Nephron progenitor cell (in vitro differentiated cells): ENCODE data around the gene TRAP1.
A peak's percentile ranks its signal among the peaks of the same experiment; 100 is the strongest.

Source experiments
- DNase-seq: peaks from one replicate; pipeline ENCODE4 v3.0.0; 2021
- H3K27ac Mint-ChIP-seq: 2 replicates; pipeline ENCODE4 v1.8.0; 2021; ENCODE audit warnings: mild to moderate bottlenecking, moderate library complexity, mixed read lengths
- H3K27me3 Mint-ChIP-seq: 2 replicates; pipeline ENCODE4 v1.8.0; 2021; ENCODE audit warnings: mild to moderate bottlenecking, low read depth, mixed read lengths; ENCODE audit not compliant: poor library complexity
- H3K36me3 Mint-ChIP-seq: 2 replicates; pipeline ENCODE4 v1.8.0; 2021; ENCODE audit warnings: low read depth, mixed read lengths
- H3K4me1 Mint-ChIP-seq: 2 replicates; pipeline ENCODE4 v1.8.0; 2021; ENCODE audit warnings: mixed read lengths
- H3K4me3 Mint-ChIP-seq: 2 replicates; pipeline ENCODE4 v1.8.0; 2021; ENCODE audit warnings: mild to moderate bottlenecking, moderate library complexity, mixed read lengths
- H3K9me3 Mint-ChIP-seq: 2 replicates; pipeline ENCODE4 v1.8.0; 2021; ENCODE audit warnings: mild to moderate bottlenecking, moderate library complexity, mixed read lengths
- CTCF ChIP-seq: fragments of 200-600 bp; sonication (generic); IDR thresholded peaks from 2 replicates; pipeline ENCODE4 v1.5.0; 2021; ENCODE audit warnings: antibody characterized with exemption

The TRAP1 gene

GRCh38 chr16:3673676-3674377 lies 43.5 kb downstream of the TRAP1 start:
- TF ChIP-seq CTCF: no peak
- Mint-ChIP-seq H3K4me3 (no peak overlapping the region), H3K27me3 (no peaks in the 10 kb centered on the region), H3K4me1 (peaks cover 15% of the 10 kb centered on the region), H3K27ac (no peak overlapping the region), H3K36me3 (peaks cover 71% of the 10 kb centered on the region), H3K9me3 (no peaks in the 10 kb centered on the region)
- no peak for DNase-seq

GRCh38 chr16:3673201-3673600 lies 44.1 kb downstream of the TRAP1 start:
- Mint-ChIP-seq H3K4me1 (peaks cover 15% of the 10 kb centered on the region), H3K36me3 (peaks cover 70% of the 10 kb centered on the region), H3K9me3 (no peaks in the 10 kb centered on the region), H3K4me3 (no peak overlapping the region), H3K27me3 (no peaks in the 10 kb centered on the region), H3K27ac (no peak overlapping the region)
- TF ChIP-seq CTCF: no peak
- no peak for DNase-seq

DNA sequence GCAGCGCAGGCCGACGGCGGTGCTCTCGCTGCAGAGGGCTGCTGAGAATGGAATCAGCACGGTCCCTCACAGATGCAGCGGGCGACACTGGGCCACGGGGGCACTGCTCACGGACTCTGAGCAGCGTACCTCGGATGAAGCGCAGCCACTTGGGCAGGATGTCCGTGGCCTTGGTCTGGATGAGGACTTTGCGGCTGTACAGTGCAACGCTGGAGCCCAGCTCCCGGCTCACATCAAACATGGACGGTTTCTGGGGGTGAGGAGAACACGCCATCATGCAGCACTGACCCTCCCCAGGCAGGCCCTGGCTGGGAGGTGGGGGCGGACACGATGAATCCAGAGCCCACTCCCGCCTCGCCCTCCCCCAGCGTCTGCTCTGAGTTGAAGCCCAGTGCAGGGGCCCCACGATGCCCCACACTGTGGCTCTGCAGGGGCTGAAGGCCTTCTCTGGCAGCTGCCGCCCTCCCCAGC lies 44.7 kb downstream of the TRAP1 start:
- no peak for DNase-seq
- H3K36me3 Mint-ChIP-seq: peaks cover 64% of the 10 kb centered on the region
- no peaks in the 10 kb centered on the region for H3K9me3 Mint-ChIP-seq
- H3K27ac Mint-ChIP-seq: no peak overlapping the region
- H3K4me1 Mint-ChIP-seq: peaks cover 15% of the 10 kb centered on the region
- H3K4me3 Mint-ChIP-seq: no peak overlapping the region
- no peak for TF ChIP-seq CTCF
- H3K27me3 Mint-ChIP-seq: no peaks in the 10 kb centered on the region

DNA sequence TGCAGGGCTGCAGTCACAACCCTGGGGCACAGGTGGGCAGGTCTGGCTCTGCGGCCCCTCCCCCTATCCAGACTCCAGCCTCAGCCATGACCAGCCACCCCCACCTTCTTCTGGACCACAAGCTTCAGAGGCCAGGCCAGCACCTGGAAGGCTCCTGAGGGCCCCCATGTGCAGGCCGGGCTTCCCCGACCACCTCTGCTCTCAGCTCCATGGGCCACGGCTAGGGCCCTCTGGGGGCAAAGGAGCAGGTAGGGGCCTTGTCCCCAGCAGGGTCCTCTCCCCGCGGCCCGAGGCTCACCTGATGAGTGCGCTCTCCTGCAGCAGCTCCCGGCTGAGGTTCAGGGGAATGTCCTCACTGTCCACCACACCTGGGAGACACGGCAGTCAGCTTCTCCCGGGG lies 45.9 kb downstream of the TRAP1 start:
- peaks cover 66% of the 10 kb centered on the region for H3K36me3 Mint-ChIP-seq

DNA sequence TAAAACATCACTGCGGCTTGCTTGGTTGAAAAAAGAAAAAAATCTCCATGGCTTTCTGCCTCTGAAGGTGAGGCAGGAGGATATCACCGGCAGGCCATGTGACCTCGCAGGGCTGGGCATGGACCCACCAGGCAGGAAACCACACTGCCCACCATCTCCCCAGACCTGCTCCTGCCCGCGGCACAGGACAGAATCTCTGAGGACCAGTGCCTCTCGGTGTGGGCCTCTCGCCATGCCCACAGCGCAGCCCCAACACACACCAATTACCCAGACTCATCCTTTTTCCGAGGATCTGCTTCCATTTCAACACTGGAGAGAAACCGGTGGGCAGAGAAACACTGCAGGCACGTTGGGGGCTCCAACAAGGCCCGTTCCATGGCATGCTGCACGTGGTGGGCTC lies 46.6 kb downstream of the TRAP1 start:
- Mint-ChIP-seq H3K36me3 (peaks cover 73% of the 10 kb centered on the region), H3K9me3 (no peaks in the 10 kb centered on the region), H3K4me3 (no peak overlapping the region), H3K27me3 (no peaks in the 10 kb centered on the region), H3K27ac (peak overlapping the region; percentile 42), H3K4me1 (peaks cover 10% of the 10 kb centered on the region)
- DNase-seq: no peak
- no peak for TF ChIP-seq CTCF

More for the DNA sequence above, 45.9 kb downstream of the TRAP1 start:
- no peak overlapping the region for H3K27ac Mint-ChIP-seq
- DNase-seq: no peak
- no peak overlapping the region for H3K4me3 Mint-ChIP-seq
- H3K27me3 Mint-ChIP-seq: no peaks in the 10 kb centered on the region
- no peaks in the 10 kb centered on the region for H3K9me3 Mint-ChIP-seq
- H3K4me1 Mint-ChIP-seq: peaks cover 15% of the 10 kb centered on the region
- TF ChIP-seq CTCF: no peak

DNA sequence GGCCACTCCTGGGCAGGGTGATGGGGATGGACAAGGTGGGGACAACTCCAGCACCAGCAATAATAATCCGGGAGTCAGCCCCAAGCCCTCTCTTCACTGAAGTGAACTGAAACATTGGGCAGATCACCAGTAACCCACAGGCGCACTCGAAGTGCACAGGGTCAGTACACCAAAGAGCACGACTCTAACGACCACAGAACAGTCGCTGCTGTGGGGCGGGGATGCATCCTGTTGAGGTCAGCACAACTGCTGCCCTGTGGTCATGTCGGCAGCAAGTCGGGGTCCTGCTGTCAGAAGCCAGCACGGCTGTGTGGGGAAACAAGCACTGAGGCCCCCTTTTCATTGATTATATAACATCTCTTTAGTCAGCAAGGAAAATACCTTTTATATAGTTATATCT lies 48.2 kb downstream of the TRAP1 start:
- Mint-ChIP-seq H3K27ac (no peak overlapping the region), H3K4me1 (no peaks in the 10 kb centered on the region), H3K36me3 (peaks cover 69% of the 10 kb centered on the region), H3K9me3 (no peaks in the 10 kb centered on the region), H3K27me3 (no peaks in the 10 kb centered on the region), H3K4me3 (no peak overlapping the region)
- no peak for DNase-seq
- TF ChIP-seq CTCF: no peak
